Measurements from ENCODE around the gene PIK3R2.
"Not testable (repeated sequence)": the region's sequence is repeated elsewhere in the genome, so short reads cannot be mapped to it uniquely, and the experiment has no call there.

PIK3R2 gene

GRCh38 chr19:18152817-18153555, at the start of gene PIK3R2:
Gene PIK3R2 (plus strand): TSS chr19:18153163. CDS start chr19:18155880, 2,717 bp downstream.
- DNase-seq: peak; percentile 98

- no peak for DNase-seq
Measured at GRCh38 chr19:18104793-18105131, 48.2 kb upstream of the PIK3R2 start.

- not testable (repeated sequence) for DNase-seq
Measured at GRCh38 chr19:18105259-18105658, 47.7 kb upstream of the PIK3R2 start.

GRCh38 chr19:18107235-18107634, 45.7 kb upstream of the PIK3R2 start:
- no peak for DNase-seq

GRCh38 chr19:18108897-18109296, 44.1 kb upstream of the PIK3R2 start:
- no peak for DNase-seq

- DNase-seq: no peak
Measured at GRCh38 chr19:18109341-18109732, 43.6 kb upstream of the PIK3R2 start.

GRCh38 chr19:18109733-18110608, 43.0 kb upstream of the PIK3R2 start:
- DNase-seq: peak; percentile 37

GRCh38 chr19:18110609-18111232, 42.2 kb upstream of the PIK3R2 start:
- DNase-seq: no peak

GRCh38 chr19:18112989-18113478, 39.9 kb upstream of the PIK3R2 start:
- DNase-seq: peak; percentile 74

GRCh38 chr19:18113827-18114226, 39.1 kb upstream of the PIK3R2 start:
- no peak for DNase-seq

GRCh38 chr19:18114483-18114882, 38.5 kb upstream of the PIK3R2 start:
- DNase-seq: no peak

GRCh38 chr19:18117364-18117691, 35.6 kb upstream of the PIK3R2 start:
- no peak for DNase-seq

GRCh38 chr19:18117692-18118378, 35.1 kb upstream of the PIK3R2 start:
- DNase-seq: peak; percentile 91

GRCh38 chr19:18118420-18119012, 34.4 kb upstream of the PIK3R2 start:
- DNase-seq: no peak

- peak; percentile 51 for DNase-seq
Measured at GRCh38 chr19:18119013-18119716, 33.8 kb upstream of the PIK3R2 start.

GRCh38 chr19:18119717-18120105, 33.3 kb upstream of the PIK3R2 start:
- peak; percentile 58 for DNase-seq

GRCh38 chr19:18120127-18120526, 32.8 kb upstream of the PIK3R2 start:
- no peak for DNase-seq

- no peak for DNase-seq
Measured at GRCh38 chr19:18121166-18121565, 31.8 kb upstream of the PIK3R2 start.

- DNase-seq: no peak
Measured at GRCh38 chr19:18122424-18122823, 30.5 kb upstream of the PIK3R2 start.

GRCh38 chr19:18122860-18123795, 29.8 kb upstream of the PIK3R2 start:
- no peak for DNase-seq

- DNase-seq: no peak
Measured at GRCh38 chr19:18123819-18124218, 29.1 kb upstream of the PIK3R2 start.
